Measurements from ENCODE around the gene INPP5D. TPM values are rescaled to one million over a fixed set of nuclear protein-coding genes. Genes with fewer than 3 reads are reported as not detected.
"Not testable (repeated sequence)": the region's sequence is repeated elsewhere in the genome, so short reads cannot be mapped to it uniquely, and the experiment has no call there.

The INPP5D gene
- 2.6 and 13.3 TPM in 2 replicates for total RNA-seq (2014; rRNA removed; shearing (Covaris generic))

- Histone ChIP-seq H3K27ac (no peak within 1 kb of the TSS), H3K9me3 (replicated peaks) (no peaks in the 10 kb centered on the region), H3K36me3 (no peaks in the 10 kb centered on the region), H3K4me1 (replicated peaks) (peaks cover 5% of the 10 kb centered on the region; the same call in 1 of the 2 replicates), H3K27me3 (replicated peaks) (no peaks in the 10 kb centered on the region), H3K4me3 (no peak within 1 kb of the TSS)
- no peak for DNase-seq (ENCODE audit: low read depth in 1 of 2, low spot score in 2 of 2)
These were observed at the start of gene INPP5D for GRCh38 chr2:233059797-233060500. Gene INPP5D (plus strand): TSS chr2:233060342. CDS start chr2:233060479, 137 bp downstream.

- Histone ChIP-seq H3K4me1 (replicated peaks) (no peaks in the 10 kb centered on the region), H3K27me3 (replicated peaks) (no peaks in the 10 kb centered on the region), H3K36me3 (no peaks in the 10 kb centered on the region), H3K9me3 (replicated peaks) (no peaks in the 10 kb centered on the region), H3K27ac (no peak overlapping the region), H3K4me3 (no peak overlapping the region)
- DNase-seq (ENCODE audit: low read depth in 1 of 2, low spot score in 2 of 2), result peak in 1 of 2 experiments; percentile 30
These were observed 49.4 kb upstream of the INPP5D start for GRCh38 chr2:233010569-233011267.

- Histone ChIP-seq H3K27me3 (replicated peaks) (no peaks in the 10 kb centered on the region), H3K4me1 (replicated peaks) (no peaks in the 10 kb centered on the region), H3K36me3 (no peaks in the 10 kb centered on the region), H3K4me3 (no peak overlapping the region), H3K9me3 (replicated peaks) (no peaks in the 10 kb centered on the region), H3K27ac (no peak overlapping the region)
- DNase-seq (ENCODE audit: low read depth in 1 of 2, low spot score in 2 of 2), result peak in 1 of 2 experiments; percentile 20
These were observed 48.9 kb upstream of the INPP5D start for GRCh38 chr2:233011268-233011650.

- no peaks in the 10 kb centered on the region for H3K9me3 ChIP-seq (replicated peaks)
- no peak overlapping the region for H3K27ac ChIP-seq
- H3K4me1 ChIP-seq (replicated peaks), result no peaks in the 10 kb centered on the region
- peak in 1 of 2 experiments; percentile 25 for DNase-seq (ENCODE audit: low read depth in 1 of 2, low spot score in 2 of 2)
- H3K4me3 ChIP-seq, result no peak overlapping the region
- H3K27me3 ChIP-seq (replicated peaks), result no peaks in the 10 kb centered on the region
- no peaks in the 10 kb centered on the region for H3K36me3 ChIP-seq
These were observed 48.4 kb upstream of the INPP5D start for GRCh38 chr2:233011702-233012131.

GRCh38 chr2:233012301-233012971 is 47.7 kb upstream of the INPP5D start:
- Histone ChIP-seq H3K27ac (no peak overlapping the region), H3K36me3 (no peaks in the 10 kb centered on the region), H3K4me1 (replicated peaks) (no peaks in the 10 kb centered on the region), H3K9me3 (replicated peaks) (no peaks in the 10 kb centered on the region), H3K4me3 (no peak overlapping the region), H3K27me3 (replicated peaks) (no peaks in the 10 kb centered on the region)
- DNase-seq (ENCODE audit: low read depth in 1 of 2, low spot score in 2 of 2), result peak in 1 of 2 experiments; percentile 19

GRCh38 chr2:233013027-233013461 is 47.1 kb upstream of the INPP5D start, which contains the start of gene NGEF:
Gene NGEF (minus strand): TSS chr2:233013256. CDS start chr2:232974890, 38,366 bp downstream.
- Histone ChIP-seq H3K27ac (no peak within 1 kb of the TSS), H3K36me3 (no peaks in the 10 kb centered on the region), H3K9me3 (replicated peaks) (no peaks in the 10 kb centered on the region), H3K27me3 (replicated peaks) (no peaks in the 10 kb centered on the region), H3K4me3 (no peak within 1 kb of the TSS), H3K4me1 (replicated peaks) (no peaks in the 10 kb centered on the region)
- no peak for DNase-seq (ENCODE audit: low read depth in 1 of 2, low spot score in 2 of 2)

- DNase-seq (ENCODE audit: low read depth in 1 of 2, low spot score in 2 of 2), result no peak
- Histone ChIP-seq H3K4me1 (replicated peaks) (no peaks in the 10 kb centered on the region), H3K4me3 (no peak overlapping the region)
These were observed 46.5 kb upstream of the INPP5D start for GRCh38 chr2:233013650-233014049.

GRCh38 chr2:233015019-233015645 is 45.0 kb upstream of the INPP5D start:
- Histone ChIP-seq H3K27ac (no peak overlapping the region), H3K36me3 (no peaks in the 10 kb centered on the region), H3K4me1 (replicated peaks) (no peaks in the 10 kb centered on the region), H3K4me3 (no peak overlapping the region), H3K9me3 (replicated peaks) (no peaks in the 10 kb centered on the region), H3K27me3 (replicated peaks) (no peaks in the 10 kb centered on the region)
- peak in 1 of 2 experiments; percentile 20 for DNase-seq (ENCODE audit: low read depth in 1 of 2, low spot score in 2 of 2)

More at GRCh38 chr2:233013650-233014049, 46.5 kb upstream of the INPP5D start:
- H3K9me3 ChIP-seq (replicated peaks), result no peaks in the 10 kb centered on the region
- H3K36me3 ChIP-seq, result no peaks in the 10 kb centered on the region
- no peaks in the 10 kb centered on the region for H3K27me3 ChIP-seq (replicated peaks)
- H3K27ac ChIP-seq, result no peak overlapping the region

- H3K27me3 ChIP-seq (replicated peaks), result no peaks in the 10 kb centered on the region
- H3K4me3 ChIP-seq, result no peak overlapping the region
- H3K27ac ChIP-seq, result no peak overlapping the region
- H3K9me3 ChIP-seq (replicated peaks), result no peaks in the 10 kb centered on the region
- no peaks in the 10 kb centered on the region for H3K4me1 ChIP-seq (replicated peaks)
- no peak for DNase-seq (ENCODE audit: low read depth in 1 of 2, low spot score in 2 of 2)
- no peaks in the 10 kb centered on the region for H3K36me3 ChIP-seq
These were observed 42.2 kb upstream of the INPP5D start for GRCh38 chr2:233017947-233018346.

- not testable (repeated sequence) for H3K9me3 ChIP-seq (replicated peaks); H3K4me1 ChIP-seq (replicated peaks); H3K4me3 ChIP-seq; DNase-seq (ENCODE audit: low read depth in 1 of 2, low spot score in 2 of 2); H3K27me3 ChIP-seq (replicated peaks); H3K36me3 ChIP-seq; H3K27ac ChIP-seq
These were observed 40.5 kb upstream of the INPP5D start for GRCh38 chr2:233019610-233020009.

GRCh38 chr2:233020454-233020853 is 39.7 kb upstream of the INPP5D start:
- H3K27me3 ChIP-seq (replicated peaks), result no peaks in the 10 kb centered on the region
- no peaks in the 10 kb centered on the region for H3K36me3 ChIP-seq
- H3K27ac ChIP-seq, result no peak overlapping the region
- H3K4me3 ChIP-seq, result no peak overlapping the region
- no peaks in the 10 kb centered on the region for H3K9me3 ChIP-seq (replicated peaks)
- H3K4me1 ChIP-seq (replicated peaks), result no peaks in the 10 kb centered on the region
- no peak for DNase-seq (ENCODE audit: low read depth in 1 of 2, low spot score in 2 of 2)

GRCh38 chr2:233021771-233022170 is 38.4 kb upstream of the INPP5D start:
- Histone ChIP-seq H3K4me1 (replicated peaks) (peaks cover 11% of the 10 kb centered on the region), H3K27ac (no peak overlapping the region), H3K27me3 (replicated peaks) (no peaks in the 10 kb centered on the region), H3K9me3 (replicated peaks) (no peaks in the 10 kb centered on the region), H3K36me3 (no peaks in the 10 kb centered on the region), H3K4me3 (no peak overlapping the region)
- no peak for DNase-seq (ENCODE audit: low read depth in 1 of 2, low spot score in 2 of 2)

GRCh38 chr2:233022561-233022960 is 37.6 kb upstream of the INPP5D start:
- DNase-seq (ENCODE audit: low read depth in 1 of 2, low spot score in 2 of 2), result no peak
- no peaks in the 10 kb centered on the region for H3K36me3 ChIP-seq
- H3K4me3 ChIP-seq, result no peak overlapping the region
- H3K27me3 ChIP-seq (replicated peaks), result no peaks in the 10 kb centered on the region
- H3K9me3 ChIP-seq (replicated peaks), result no peaks in the 10 kb centered on the region
- H3K4me1 ChIP-seq (replicated peaks), result peaks cover 13% of the 10 kb centered on the region
- H3K27ac ChIP-seq, result no peak overlapping the region
